Inferior parietal cortex (tissue), 1 donor: ENCODE data around the gene CRIP3.
A peak's percentile ranks its signal among the peaks of the same experiment; 100 is the strongest.
"Not testable (repeated sequence)": the region's sequence is repeated elsewhere in the genome, so short reads cannot be mapped to it uniquely, and the experiment has no call there.

ENCODE experiments used
- DNase-seq: peaks from one replicate; pipeline ENCODE4 v3.0.0-alpha.2; 2016; ENCODE audit errors: extremely low spot score

Gene CRIP3, protein sequence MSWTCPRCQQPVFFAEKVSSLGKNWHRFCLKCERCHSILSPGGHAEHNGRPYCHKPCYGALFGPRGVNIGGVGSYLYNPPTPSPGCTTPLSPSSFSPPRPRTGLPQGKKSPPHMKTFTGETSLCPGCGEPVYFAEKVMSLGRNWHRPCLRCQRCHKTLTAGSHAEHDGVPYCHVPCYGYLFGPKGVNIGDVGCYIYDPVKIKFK

DNA sequence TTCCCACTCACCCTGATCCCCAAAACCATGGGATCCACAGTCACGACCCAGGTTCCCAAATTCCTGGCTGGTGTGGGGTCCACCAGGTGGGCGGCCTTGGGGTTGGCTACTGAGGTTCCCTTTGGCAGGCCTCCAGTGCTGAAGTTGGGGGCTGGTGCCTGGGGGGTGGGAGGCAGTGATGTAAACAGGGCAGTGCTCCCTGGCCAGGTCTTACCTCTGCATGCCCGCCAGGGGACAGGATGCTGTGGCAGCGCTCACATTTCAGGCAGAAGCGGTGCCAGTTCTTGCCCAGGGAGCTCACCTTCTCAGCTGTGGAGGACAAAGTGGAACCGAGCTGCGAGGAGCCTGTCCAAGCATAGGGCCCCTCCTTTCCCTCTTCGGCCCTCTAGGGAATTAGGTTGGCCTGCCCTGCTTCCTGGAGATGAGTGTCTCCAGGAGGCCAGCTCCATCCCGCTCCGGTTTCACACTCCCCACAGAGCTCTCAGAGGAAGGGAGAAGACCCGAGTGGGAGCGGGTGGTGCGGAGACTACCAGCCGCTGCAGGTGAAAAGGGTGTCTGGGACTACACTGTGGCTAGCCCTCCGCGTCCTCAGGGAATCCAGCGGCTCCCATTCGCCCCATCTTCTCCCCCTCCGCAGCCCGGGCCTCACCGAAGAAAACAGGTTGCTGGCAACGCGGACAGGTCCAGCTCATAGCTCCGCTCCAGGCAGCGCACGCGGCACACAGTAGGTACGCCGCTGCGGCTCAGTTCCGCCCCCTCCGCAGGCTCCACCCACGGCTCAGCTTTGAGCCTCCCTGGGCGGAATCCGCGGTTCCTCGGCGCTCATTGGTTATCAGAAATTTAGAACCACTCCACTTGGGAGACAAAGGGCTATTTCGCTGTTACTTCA, at the start of gene CRIP3:
Gene CRIP3 (minus strand): TSS at position 726 of the 889 bp plus-strand sequence. CDS start 34 bp downstream, at position 692.
- peak; percentile 38 for DNase-seq

DNA sequence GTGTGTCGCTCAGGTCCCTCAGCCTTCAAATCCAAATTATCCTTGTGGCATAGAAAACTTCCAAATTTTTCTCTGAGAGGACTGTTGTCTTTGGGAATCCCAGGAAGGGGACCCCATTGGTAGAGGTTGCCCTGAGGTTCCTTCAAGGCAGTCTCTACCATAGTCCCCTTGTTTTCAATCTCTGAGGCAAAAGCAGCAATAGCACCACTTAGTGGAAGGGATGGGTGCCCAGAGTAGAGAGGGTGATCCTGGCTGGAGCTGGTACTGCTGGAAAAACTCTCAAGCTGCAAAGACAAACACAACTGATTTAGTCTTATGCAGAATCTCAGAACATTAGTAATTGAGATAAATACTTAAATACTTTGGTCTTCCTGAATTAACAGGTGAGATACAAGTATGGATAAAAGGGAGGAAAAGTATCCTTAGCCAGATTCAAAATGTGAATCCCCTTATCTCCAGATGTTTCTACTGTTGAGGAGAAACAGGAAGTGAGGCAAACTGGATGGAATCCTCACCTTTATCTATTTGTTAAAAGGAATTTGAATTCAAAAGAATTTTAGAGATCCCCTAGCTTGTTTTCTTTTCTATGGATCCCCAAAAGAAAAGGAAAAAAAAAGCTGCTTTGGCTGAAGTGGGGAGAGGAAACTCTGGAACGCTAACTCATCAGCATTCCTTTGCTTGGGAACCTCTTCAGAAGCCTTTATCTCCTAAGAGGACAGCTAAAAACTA, 47.4 kb upstream of the CRIP3 start:
- no peak for DNase-seq

DNA sequence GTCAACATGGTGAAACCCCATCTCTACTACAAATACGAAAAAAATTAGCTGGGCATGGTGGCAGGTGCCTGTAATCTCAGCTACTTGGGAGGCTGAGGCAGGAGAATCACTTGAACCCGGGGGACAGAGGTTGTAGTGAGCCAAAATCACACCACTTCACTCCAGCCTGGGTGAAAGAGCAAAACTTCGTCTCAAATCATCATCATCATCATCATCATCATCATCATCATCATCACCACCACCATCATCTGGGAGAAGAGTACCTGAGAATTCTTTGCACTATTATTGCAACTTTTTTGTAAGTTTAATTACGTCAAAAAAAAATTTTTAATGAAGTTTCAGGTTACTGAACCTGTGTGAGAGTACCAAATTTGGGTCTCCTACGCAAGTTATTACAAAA, 43.3 kb upstream of the CRIP3 start:
- not testable (repeated sequence) for DNase-seq

DNA sequence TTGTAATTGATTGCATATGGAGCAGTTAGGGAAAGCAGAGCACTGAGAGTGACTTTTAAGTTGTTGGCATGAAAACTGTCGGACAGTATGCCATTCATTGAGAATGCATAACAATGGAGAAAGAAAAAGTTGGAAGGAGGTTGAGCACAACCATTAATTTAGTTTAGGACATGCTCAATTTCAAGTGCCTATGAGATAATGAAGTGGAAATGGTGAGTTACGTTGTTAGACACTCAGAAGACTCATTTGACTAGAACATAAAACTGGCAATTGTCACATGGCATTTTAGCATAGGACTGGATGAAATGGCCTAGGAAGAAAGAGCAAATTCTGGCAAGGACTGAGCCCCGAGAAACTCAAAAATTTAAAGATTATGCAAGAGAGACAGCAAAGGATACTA, 38.8 kb upstream of the CRIP3 start:
- DNase-seq: no peak

DNA sequence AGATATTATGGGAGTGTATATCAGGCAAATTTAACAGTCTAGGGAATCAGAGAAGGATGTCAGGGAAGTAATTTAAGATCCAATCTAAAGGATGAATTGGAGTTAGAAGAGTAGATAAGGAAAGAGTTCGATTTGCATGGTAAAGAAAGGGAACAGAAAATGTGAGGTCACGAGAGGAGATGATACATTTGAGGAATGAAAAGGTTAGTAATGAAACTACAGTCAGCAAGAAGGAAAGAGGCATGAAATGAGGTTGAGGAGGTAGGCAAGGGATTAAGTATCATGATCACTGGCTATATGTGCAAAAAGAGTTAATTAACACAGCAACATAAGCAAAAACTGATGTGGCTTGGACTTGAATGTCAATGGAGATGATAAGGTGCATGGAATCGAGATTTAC, 38.4 kb upstream of the CRIP3 start:
- DNase-seq: no peak

DNA sequence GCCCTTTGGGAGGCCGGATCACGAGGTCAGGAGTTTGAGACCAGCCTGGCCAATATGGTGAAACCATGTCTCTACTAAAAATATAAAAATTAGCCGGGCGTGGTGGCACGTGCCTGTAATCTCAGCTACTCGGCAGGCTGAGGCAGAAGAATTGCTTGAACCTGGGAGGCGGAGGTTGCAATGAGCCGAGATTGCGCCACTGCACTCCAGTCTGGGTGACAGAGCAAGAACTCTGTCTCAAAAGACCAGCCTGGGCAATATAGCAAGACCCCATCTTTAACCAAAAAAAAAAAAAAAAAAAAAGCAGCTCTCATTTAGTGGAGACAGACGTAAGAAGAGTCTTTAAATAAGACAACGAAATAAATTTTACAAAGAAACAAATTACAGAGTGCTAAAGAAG, 37.6 kb upstream of the CRIP3 start:
- DNase-seq: not testable (repeated sequence)

DNA sequence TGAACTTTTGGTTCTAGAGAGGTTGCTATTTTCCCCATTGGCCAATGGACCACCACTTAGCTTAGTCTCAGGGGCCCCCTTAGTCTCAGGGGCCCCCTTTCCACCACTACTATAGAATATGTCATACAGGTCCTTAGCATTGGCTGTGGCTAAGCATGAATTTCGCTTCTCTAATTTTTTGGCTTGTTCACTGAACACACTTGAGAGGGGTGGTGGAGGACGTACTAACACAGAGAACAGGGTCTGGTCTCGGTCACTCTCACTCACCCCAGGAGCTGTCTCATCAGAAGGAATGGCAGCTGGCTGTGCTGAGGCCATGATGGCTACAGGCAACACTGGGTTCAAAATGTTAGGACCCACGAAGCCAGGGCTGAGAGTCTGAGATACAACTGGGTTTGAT, 30.5 kb upstream of the CRIP3 start:
- no peak for DNase-seq

DNA sequence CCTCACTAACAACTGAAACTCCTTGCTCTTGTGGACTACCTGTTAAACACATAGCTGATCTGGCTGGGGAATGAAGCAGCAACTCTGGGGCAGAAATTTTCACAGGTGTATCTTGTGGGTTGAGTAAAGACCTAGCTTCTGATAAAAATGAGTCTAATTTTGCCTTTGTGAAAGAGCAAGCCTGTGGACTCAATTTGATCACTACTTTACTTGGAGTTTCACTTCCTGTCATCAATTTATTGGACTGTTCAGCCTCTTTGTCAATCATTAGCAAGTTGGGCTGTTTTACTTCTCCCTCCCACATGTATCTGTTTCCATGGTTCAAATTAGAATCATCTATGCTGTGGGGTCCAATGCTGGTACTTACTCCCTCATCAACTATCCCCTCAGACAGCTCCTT, 29.6 kb upstream of the CRIP3 start:
- DNase-seq: no peak

DNA sequence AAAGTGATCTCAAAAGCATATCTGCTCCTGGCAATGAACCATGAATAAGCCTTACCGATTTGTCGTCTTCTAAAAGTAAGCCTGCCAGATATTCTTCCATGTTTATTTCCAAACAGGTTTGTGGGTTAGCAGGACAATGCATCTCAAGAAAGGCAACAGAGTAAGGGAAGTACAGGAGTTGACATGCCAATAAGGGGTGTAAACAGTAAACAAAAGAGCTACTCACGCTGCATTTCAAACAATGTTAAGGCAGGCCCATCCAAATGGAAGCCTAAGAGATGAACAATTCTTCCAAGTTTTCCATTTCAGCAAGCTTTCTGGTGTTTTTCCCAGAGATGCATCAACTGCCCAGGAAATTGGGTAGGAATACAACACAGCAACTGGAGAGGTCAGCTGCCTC, 27.8 kb upstream of the CRIP3 start:
- DNase-seq: peak; percentile 25

DNA sequence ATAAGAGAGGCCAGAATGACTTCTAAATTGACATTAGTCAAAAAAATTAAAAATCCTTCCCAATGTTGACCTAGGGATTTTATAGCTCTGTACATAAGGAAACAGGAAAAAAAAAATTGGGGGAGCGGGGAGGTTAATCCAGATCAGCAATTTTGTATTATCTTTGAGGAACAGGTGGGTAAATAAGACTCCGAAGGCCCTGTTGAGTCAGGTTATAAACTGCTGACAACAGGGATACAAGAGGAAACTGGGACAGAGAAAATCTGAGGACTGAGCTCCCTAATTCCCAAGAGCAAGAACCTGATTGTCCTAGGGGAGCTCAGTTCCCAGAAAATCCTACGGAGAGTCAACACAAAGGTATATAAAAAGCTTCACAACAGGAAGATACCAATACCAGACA, 26.8 kb upstream of the CRIP3 start:
- DNase-seq: no peak

DNA sequence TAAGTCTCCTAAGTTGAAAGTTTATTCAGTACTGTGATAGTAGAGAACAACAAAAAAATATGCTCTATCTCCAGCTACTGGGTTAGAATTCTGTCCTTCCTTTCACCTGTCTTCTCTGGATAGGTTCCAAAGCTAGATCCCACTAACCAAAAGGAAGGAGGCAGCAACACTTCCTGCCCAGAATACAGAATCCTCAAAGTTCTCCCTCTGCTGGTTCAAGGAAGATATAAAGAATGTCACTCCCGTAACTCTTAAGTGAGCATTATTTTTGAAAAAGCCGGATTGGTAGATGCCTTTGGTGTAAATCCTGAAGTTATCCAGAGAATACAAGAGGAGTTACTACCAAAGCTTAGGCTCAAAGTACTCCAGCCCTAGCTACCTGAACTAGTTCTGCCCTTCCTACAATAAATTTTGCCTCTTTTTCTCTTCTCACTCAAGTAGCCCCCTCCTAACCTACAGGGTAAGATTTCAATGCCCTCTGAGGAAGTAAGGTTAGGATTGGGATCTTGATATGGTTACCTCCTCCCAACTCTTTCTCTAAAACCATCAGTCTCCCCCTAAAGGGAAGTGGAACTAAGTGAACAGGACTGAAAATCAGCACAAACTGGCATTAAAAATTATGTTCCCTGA, 26.0 kb upstream of the CRIP3 start:
- DNase-seq: peak; percentile 50

DNA sequence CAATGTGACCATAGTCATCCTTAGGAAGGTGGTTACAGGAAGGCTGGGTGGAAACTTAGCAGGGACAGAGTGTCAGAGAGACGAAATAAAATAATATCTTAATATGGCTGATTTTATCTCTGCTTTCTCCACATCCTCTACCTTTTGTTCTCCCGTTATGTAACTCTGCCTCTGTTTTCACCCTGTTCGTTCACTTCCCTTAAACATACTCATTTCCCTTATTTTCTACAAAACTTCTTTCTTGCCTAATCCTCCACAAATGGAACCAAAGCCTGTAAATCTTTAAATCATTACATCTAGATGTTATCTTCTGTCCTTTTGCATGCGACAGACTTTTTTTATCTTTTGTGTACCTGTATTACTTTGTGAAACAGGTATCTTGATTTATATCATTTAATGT, 23.3 kb upstream of the CRIP3 start:
- DNase-seq: no peak

DNA sequence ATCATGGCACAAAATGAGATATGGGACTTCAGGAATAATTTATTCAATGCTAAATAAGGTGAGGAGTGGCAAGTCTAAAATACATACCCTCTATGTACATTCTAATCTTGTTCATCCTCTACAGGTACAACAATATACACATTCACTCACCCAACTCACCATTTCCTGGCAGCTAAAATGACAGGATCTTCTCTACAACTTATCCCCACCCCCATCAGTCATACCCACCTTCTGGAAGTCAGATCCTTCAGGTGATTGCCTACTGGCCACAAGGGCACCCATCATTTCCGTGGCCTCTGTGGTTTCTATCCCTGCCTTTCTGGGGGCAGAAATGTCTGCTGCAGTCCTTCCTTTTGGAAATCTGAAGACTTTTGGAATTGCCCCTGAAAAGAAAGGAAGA, 22.8 kb upstream of the CRIP3 start:
- DNase-seq: no peak

DNA sequence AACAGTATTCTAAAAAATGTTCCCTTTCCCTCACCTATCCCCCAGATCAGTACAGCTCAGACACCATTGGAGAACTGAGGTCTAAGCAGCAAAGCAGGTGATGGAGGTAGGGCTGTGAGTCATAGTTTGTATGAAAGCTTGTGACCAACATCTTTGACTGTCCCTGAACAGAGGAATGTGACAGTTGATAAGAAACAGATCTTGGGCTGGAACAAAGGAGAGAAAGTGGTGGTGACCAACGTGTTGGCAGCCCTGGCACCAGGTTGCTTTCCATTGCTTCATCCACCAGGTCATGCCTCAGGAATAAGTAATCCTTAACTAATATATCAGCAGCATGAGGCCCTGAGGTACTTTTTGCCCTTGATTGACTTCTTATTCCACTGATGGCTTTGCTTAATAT, 19.9 kb upstream of the CRIP3 start:
- DNase-seq: no peak

DNA sequence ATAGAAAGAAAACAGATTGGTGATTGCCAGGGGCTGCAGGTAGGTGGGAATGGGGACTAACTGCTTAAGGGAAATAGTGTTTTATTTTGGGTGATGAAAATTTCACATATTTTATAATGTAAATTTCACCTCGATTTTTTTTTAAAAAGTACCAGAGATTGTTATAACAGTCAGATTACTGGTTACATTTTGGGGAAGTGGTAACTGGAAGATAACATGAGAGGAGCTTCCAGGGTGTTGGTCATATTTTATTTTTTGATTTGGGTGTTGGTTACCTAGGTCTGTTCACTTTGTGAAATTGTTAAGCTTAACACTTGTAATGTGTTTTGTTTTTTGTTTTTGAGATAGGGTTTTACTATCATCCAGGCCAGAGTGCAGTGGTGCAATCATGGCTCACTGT, 17.2 kb upstream of the CRIP3 start:
- no peak for DNase-seq

DNA sequence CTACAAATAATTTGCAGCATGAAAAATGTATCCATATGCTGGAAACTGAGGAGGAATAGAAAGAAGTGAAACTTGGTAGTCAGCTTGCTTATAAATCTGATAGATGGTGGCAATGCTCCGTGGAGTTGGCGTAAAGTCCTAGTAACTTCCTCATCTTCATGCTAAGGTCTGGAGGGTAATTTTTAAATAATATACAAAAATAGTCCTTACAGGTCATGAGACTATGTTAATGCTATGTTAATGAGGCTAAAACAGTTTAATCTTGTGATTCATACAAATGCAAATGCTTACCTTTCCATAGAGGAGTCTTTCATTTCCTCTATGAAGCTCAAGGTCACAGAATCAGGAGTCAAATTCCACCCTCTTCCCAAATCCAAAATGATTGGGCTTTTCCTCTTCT, 9.4 kb upstream of the CRIP3 start:
- no peak for DNase-seq

DNA sequence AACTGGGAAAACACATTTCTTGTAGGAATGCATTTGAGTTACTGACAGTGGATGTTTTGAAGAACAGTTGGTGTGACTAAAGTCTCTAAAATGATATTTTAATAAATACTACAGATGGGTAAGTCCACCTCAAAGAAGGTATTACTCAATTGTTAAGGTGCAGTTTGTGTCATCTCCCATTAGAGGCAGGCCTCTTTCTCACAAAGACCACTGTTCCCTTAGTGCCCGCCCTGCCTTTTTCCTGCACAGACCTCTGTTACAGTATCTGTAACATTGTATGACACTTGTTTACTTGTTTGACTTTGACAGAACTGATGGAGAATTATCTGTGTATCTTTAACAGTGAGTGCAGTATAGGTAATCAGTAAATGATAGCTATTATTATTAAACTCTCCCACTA, 5.2 kb upstream of the CRIP3 start:
- DNase-seq: no peak

DNA sequence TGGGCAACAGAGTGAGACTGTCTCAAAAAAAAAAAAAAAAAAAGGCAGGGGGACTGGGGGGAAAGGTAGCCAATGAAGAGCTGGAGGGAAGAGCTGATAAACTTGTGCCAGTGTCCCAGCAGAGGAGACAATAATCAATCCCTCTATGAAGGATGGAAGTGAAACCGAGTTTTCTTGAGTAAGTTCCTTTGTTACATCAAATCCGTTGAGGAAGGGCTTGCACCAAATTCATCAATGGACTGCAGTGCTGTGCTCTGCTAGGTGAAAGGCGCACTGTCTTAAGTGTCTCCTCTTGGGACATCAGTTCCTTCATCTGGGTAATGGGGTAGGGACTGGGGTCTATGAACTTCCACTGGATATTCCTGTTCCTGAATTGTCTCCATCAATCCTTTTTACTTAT, 3.0 kb upstream of the CRIP3 start:
- DNase-seq: no peak

DNA sequence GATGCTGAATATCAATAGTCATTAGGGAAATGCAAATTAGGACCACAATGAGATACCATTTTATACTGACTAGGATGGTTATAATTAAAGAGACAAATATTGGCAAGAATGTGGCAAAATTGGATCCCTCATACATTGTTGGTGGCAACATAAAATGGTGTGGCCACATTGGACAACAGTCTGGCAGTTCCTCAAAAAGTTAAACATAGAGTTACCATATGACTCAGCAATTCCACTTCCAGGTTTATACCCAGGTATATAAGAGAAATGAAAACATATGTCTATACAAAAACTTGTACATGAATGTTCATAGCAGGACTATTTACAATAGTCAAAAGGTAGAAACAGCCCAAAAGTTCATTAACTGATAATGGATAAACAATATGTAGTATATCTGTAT, 2.0 kb upstream of the CRIP3 start:
- DNase-seq: no peak

DNA sequence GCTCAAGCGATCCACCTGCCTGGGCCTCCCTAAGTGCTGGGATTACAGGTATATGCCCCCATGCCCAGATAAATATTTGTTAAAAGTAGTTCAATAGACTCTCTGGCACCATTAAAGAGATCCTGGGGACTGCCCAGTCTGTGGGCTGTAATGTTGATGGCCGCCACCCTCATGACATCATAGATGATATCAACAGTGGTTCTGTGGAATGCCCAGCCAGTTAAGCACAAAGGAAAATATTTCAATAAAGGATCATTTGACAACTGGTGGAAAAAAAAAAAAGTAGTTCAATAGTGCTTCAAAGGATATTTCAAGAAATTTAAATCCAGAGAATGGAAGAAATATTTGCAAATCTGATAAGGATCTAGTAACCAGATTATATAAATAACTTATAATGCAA, 1.5 kb upstream of the CRIP3 start:
- DNase-seq: no peak

DNA sequence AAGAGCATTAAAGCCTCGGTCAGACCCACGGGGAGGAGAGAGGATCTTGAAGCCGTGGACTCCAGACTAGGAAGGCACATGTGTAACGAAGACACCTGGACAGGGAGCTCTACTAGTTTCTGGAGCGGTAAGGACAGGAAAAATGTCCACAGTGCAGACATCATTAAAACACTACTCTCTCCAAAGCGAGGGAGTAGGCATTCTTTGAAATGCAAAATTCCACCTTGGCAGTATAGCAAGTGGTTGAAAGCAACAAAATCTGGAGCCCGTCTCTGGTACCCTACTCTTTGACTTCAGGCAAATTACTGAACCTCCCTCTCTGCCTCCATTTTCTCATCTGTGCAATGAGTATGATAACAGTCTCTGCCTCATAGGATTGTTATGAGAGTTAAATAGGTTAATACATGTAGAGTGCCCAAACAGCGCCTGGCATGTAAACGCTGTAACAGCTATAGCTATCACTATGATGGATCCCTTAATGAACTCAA, 408 bp upstream of the CRIP3 start:
- no peak for DNase-seq

DNA sequence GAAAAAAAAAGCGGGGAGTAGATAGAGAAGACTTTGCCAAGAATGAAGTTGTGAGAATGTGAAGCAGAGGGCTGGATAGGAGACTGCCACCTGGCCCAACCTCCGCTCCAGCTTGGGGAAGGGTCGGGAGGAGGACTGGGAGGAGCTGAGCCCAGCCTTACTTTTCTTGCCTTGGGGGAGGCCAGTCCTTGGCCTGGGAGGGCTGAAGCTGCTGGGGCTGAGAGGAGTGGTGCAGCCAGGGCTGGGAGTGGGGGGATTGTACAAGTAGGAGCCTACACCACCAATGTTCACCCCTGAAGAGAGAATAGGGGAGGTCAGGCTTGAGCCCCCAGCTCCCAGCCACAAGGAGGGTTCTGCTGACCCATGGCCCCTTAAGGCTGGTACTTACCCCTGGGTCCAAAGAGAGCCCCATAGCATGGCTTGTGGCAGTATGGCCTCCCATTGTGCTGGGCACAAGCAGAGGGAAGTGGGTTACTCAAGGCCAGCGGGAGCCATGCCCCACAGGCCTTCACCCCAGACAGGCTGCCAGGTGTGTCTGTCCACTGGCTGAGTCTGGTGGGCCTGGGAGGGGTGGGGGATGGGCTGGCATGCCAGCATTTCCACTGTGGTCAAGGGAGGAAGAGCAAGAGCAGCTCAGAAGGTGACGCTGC, 1.1 kb downstream of the CRIP3 start:
- DNase-seq: no peak
